K562 (cell line): ENCODE results near the gene SLAIN2. TPM values are rescaled to one million over a fixed set of nuclear protein-coding genes. Genes with fewer than 3 reads are reported as not detected.

ENCODE experiments used
- C11orf30 ChIP-seq: fragments of 450-650 bp; IDR thresholded peaks from 2 replicates; pipeline ENCODE4 v1.6.1; 2016; ENCODE audit warnings: low read depth, mild to moderate bottlenecking
- CBX2 ChIP-seq: fragments of 200-600 bp; sonication (generic); IDR thresholded peaks from one replicate; pipeline ENCODE4 v1.6.1; 2012; ENCODE audit warnings: mild to moderate bottlenecking, low read length, inconsistent platforms; ENCODE audit not compliant: insufficient read depth, poor library complexity, severe bottlenecking
- CREM ChIP-seq: IDR thresholded peaks from 2 replicates; pipeline ENCODE4 v1.6.1; 2014; ENCODE audit warnings: antibody characterized with exemption, low read depth
- EGR1 ChIP-seq: fragments of 450-650 bp; conservative IDR thresholded peaks from 2 replicates; pipeline ENCODE4 v1.6.1; 2017; ENCODE audit warnings: mild to moderate bottlenecking
- GABPA ChIP-seq: fragments of 200-800 bp; sonication (Bioruptor generic); conservative IDR thresholded peaks from 2 replicates; pipeline ENCODE4 v1.6.1; 2016; ENCODE audit warnings: low read depth, missing genetic modification characterization, missing compliant biosample characterization
- HDAC2 ChIP-seq: fragments of 450-650 bp; IDR thresholded peaks from 2 replicates; pipeline ENCODE4 v1.6.1; 2016; ENCODE audit warnings: mild to moderate bottlenecking
- HMGN3 ChIP-seq: IDR thresholded peaks from 2 replicates; pipeline ENCODE4 v1.6.1; 2011; ENCODE audit warnings: borderline replicate concordance, low read depth, mild to moderate bottlenecking, mixed read lengths, low read length; ENCODE audit not compliant: insufficient read length; ENCODE audit errors: extremely low read depth
- MAZ ChIP-seq, 2 experiments: fragments of 450-650 bp in 1 of 2; sonication (generic) in 1 of 2; formaldehyde crosslinking; IDR thresholded peaks in 1 of 2; conservative IDR thresholded peaks in 1 of 2; 2 replicates each; pipeline versions ENCODE4 v1.4.0 to v1.5.0; 2020; ENCODE audit warnings: mild to moderate bottlenecking in 1 of 2, missing genetic modification reagents in 1 of 2
- MECOM ChIP-seq: fragments of 250-450 bp; sonication (Bioruptor Pico); IDR thresholded peaks from 2 replicates; pipeline ENCODE4 v1.8.0; 2022; ENCODE audit warnings: inconsistent platforms
- NFIC ChIP-seq: fragments of 450-650 bp; IDR thresholded peaks from 2 replicates; pipeline ENCODE4 v1.6.1; 2017; ENCODE audit warnings: mild to moderate bottlenecking, inconsistent platforms
- POLR2B ChIP-seq: fragments of 450-650 bp; IDR thresholded peaks from 2 replicates; pipeline ENCODE4 v1.6.1; 2018; ENCODE audit warnings: low read depth; ENCODE audit not compliant: partially characterized antibody
- POLR2G ChIP-seq: fragments of 200-400 bp; formaldehyde crosslinking; IDR thresholded peaks from 2 replicates; pipeline ENCODE4 v1.6.1; 2017; ENCODE audit warnings: low read depth, mild to moderate bottlenecking, antibody characterized with exemption, low read length, moderate library complexity
- PTRF ChIP-seq: fragments of 450-650 bp; IDR thresholded peaks from 2 replicates; pipeline ENCODE4 v1.6.1; 2016; ENCODE audit warnings: mild to moderate bottlenecking, missing genetic modification characterization, missing compliant biosample characterization
- ZNF316 ChIP-seq: fragments of 450-650 bp; IDR thresholded peaks from 2 replicates; pipeline ENCODE4 v1.6.1; 2016
- ZNF431 ChIP-seq: sonication (generic); formaldehyde crosslinking; IDR thresholded peaks from 2 replicates; pipeline ENCODE4 v1.8.0; 2022; ENCODE audit warnings: mild to moderate bottlenecking, missing genetic modification reagents
- ZNF699 ChIP-seq: fragments of 250-450 bp; sonication (Bioruptor Pico); IDR thresholded peaks from 2 replicates; pipeline ENCODE4 v1.8.0; 2021; ENCODE audit warnings: mild to moderate bottlenecking, moderate library complexity; ENCODE audit not compliant: insufficient replicate concordance
- ZNF707 ChIP-seq: fragments of 250-450 bp; sonication (Bioruptor Pico); conservative IDR thresholded peaks from 2 replicates; pipeline ENCODE4 v1.8.0; 2022; ENCODE audit warnings: inconsistent platforms, mild to moderate bottlenecking, moderate library complexity
- polyA plus RNA-seq, 8 experiments: library from polyadenylated mRNA; depleted of rRNA in 4 of 8; stranded (reverse) in 5 of 8; unstranded in 3 of 8; fragments of >200 nt; fragmentation: Nextera tagmentation in 2 of 8; fragmentation: Illumina TruSeq in 1 of 8; extraction: Ambion mirVana in 2 of 8; extraction: Trizol in 1 of 8; gene quantifications; 2 replicates each; pipeline versions ENCODE4 v1.2.1 to v1.2.3, GENCODE V29; 2011 to 2014; ENCODE audit warnings: inconsistent platforms in 1 of 8, missing spikeins in 1 of 8
- total RNA-seq, 7 experiments: library from RNA; depleted of rRNA in 6 of 7; stranded (reverse); fragments of >200 nt in 6 of 7; fragmentation: Illumina TruSeq in 2 of 7; extraction: Trizol in 2 of 7; gene quantifications; 2 replicates each; pipeline versions ENCODE4 v1.2.1 to v1.2.3, GENCODE V29; 2011 to 2021; ENCODE audit warnings: low replicate concordance in 1 of 7
- TF ChIP-seq, protein P1 (sequence below): fragments of 250-450 bp; sonication (Bioruptor Pico); IDR thresholded peaks from 2 replicates; pipeline ENCODE4 v1.9.0; 2021; ENCODE audit warnings: mild to moderate bottlenecking, inconsistent platforms
- TF ChIP-seq, protein P2 (sequence below): conservative IDR thresholded peaks from 2 replicates; pipeline ENCODE4 v1.6.1; 2011; ENCODE audit warnings: low read depth, mild to moderate bottlenecking, low read length; ENCODE audit not compliant: control insufficient read depth
- TF ChIP-seq, protein P3 (sequence below), 2 experiments: fragments of 200-800 bp in 1 of 2; sonication (Bioruptor generic) in 1 of 2; sonication (generic) in 1 of 2; formaldehyde crosslinking in 1 of 2; IDR thresholded peaks in 1 of 2; conservative IDR thresholded peaks in 1 of 2; 2 replicates each; pipeline versions ENCODE4 v1.5.0 to v1.6.1; 2016 to 2020; ENCODE audit warnings: missing compliant biosample characterization in 1 of 2, missing genetic modification characterization in 1 of 2, missing genetic modification reagents in 1 of 2
- TF ChIP-seq, protein P4 (sequence below): sonication (generic); formaldehyde crosslinking; IDR thresholded peaks from 2 replicates; pipeline ENCODE4 v1.8.1; 2023; ENCODE audit warnings: mild to moderate bottlenecking, missing genetic modification reagents

SLAIN2 gene
- total and polyA plus RNA-seq, 9 of the 15 experiments (the other 6 are each of a cell fraction or from before 2014, with no cell fraction given), result 3.5 to 116 (median 35.0) TPM

DNA sequence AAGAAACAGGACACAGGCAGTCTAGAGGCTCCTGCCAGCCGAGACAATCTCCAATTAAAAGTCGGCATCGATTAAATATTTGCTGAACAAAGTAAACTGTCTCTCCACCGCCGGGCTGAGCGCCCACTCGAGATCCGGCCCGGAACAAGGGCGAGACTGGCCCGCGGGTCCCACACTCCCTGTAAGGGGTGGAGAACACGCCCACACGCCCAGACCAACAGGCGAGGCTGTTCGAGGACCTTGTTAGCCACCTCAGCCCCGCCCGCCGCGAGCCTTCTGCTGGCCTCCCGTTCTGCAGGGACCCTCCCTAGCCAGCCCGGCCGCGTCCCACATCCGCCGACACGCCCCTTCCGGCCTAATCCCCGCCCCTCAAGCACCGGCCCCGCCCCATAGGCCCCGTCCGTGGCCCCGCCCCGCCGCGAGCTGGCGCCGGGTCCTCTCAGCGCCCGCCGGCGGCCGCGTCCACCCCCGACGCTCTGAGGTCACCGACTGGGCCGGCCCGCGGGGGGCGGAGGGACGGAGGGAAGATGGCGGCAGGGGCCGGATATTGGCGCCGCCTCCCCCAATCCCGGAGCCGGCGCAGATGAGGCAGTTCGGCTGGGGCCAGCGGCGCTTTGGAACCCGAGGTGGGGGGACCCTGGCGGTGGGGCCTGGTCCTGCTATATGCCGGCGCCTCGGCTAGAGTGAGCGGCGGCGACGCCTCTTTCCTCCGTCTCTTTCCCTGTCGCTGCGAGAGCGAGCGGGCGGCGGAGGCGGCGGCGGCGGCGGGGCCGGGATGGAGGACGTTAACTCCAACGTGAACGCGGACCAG is at the start of gene SLAIN2 (continued):
- TF ChIP-seq MECOM (CRISPR knock-in tag), result no peak
- TF ChIP-seq GABPA, result peak; percentile 94
- TF ChIP-seq EGR1, result peak; percentile 88
- TF ChIP-seq CREM, result peak; percentile 56
- peak; percentile 86 for TF ChIP-seq POLR2B
- TF ChIP-seq, protein P1, sequence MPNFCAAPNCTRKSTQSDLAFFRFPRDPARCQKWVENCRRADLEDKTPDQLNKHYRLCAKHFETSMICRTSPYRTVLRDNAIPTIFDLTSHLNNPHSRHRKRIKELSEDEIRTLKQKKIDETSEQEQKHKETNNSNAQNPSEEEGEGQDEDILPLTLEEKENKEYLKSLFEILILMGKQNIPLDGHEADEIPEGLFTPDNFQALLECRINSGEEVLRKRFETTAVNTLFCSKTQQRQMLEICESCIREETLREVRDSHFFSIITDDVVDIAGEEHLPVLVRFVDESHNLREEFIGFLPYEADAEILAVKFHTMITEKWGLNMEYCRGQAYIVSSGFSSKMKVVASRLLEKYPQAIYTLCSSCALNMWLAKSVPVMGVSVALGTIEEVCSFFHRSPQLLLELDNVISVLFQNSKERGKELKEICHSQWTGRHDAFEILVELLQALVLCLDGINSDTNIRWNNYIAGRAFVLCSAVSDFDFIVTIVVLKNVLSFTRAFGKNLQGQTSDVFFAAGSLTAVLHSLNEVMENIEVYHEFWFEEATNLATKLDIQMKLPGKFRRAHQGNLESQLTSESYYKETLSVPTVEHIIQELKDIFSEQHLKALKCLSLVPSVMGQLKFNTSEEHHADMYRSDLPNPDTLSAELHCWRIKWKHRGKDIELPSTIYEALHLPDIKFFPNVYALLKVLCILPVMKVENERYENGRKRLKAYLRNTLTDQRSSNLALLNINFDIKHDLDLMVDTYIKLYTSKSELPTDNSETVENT, result peak; percentile 68
- 0 out of 2 replicates have a peak, but pooled peaks have one; percentile 34 for TF ChIP-seq ZNF316
- no peak for TF ChIP-seq ZNF699
- TF ChIP-seq, protein P2, sequence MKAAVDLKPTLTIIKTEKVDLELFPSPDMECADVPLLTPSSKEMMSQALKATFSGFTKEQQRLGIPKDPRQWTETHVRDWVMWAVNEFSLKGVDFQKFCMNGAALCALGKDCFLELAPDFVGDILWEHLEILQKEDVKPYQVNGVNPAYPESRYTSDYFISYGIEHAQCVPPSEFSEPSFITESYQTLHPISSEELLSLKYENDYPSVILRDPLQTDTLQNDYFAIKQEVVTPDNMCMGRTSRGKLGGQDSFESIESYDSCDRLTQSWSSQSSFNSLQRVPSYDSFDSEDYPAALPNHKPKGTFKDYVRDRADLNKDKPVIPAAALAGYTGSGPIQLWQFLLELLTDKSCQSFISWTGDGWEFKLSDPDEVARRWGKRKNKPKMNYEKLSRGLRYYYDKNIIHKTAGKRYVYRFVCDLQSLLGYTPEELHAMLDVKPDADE, result peak; percentile 23; the same call in 1 of the 2 replicates
- TF ChIP-seq CBX2, result no peak
- TF ChIP-seq, protein P3, sequence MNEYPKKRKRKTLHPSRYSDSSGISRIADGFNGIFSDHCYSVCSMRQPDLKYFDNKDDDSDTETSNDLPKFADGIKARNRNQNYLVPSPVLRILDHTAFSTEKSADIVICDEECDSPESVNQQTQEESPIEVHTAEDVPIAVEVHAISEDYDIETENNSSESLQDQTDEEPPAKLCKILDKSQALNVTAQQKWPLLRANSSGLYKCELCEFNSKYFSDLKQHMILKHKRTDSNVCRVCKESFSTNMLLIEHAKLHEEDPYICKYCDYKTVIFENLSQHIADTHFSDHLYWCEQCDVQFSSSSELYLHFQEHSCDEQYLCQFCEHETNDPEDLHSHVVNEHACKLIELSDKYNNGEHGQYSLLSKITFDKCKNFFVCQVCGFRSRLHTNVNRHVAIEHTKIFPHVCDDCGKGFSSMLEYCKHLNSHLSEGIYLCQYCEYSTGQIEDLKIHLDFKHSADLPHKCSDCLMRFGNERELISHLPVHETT (CRISPR knock-in tag; conservative IDR thresholded peaks at IDR 0.05 in 1 of 2, IDR thresholded peaks at IDR 0.05 in 1 of 2), result peak in 1 of 2 experiments; percentile 93; a peak in 2 of 4 replicates
- TF ChIP-seq HMGN3, result peak; percentile 55
- TF ChIP-seq C11orf30, result peak; percentile 34; the same call in 1 of the 2 replicates
- no peak for TF ChIP-seq ZNF431 (CRISPR knock-in tag)
- peak; percentile 79 to 96 for TF ChIP-seq MAZ (CRISPR knock-in tag; conservative IDR thresholded peaks at IDR 0.05 in 1 of 2, IDR thresholded peaks at IDR 0.05 in 1 of 2)
- 0 out of 2 replicates have a peak, but pooled peaks have one; percentile 65 for TF ChIP-seq HDAC2
- TF ChIP-seq ZNF707 (CRISPR knock-in tag), result no peak
- TF ChIP-seq POLR2G, result peak; percentile 90
- TF ChIP-seq, protein P4, sequence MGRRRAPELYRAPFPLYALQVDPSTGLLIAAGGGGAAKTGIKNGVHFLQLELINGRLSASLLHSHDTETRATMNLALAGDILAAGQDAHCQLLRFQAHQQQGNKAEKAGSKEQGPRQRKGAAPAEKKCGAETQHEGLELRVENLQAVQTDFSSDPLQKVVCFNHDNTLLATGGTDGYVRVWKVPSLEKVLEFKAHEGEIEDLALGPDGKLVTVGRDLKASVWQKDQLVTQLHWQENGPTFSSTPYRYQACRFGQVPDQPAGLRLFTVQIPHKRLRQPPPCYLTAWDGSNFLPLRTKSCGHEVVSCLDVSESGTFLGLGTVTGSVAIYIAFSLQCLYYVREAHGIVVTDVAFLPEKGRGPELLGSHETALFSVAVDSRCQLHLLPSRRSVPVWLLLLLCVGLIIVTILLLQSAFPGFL (CRISPR knock-in tag), result no peak
- TF ChIP-seq NFIC, result peak; percentile 49
- no peak for TF ChIP-seq PTRF (tag)
